B cell (primary cell): ENCODE measurements around the gene KRAS. TPM values are rescaled to one million over a fixed set of nuclear protein-coding genes. Genes with fewer than 3 reads are reported as not detected.

ENCODE experiments used
- ATAC-seq: fragments of 200-7000 bp; cut with Tn5 transposase; one replicate; pipeline ENCODE4 v1.10.0; 2021; ENCODE audit warnings: low read depth, mild to moderate bottlenecking, moderate number of reproducible peaks, moderate library complexity
- CTCF ChIA-PET: fragments of 350-600 bp; sonication (Branson Sonifier 250); formaldehyde crosslinking; loops from one replicate; lab custom pipeline; 2021; ENCODE audit warnings: antibody characterized with exemption, inconsistent platforms; lab: Charles Lee
- POLR2A ChIA-PET: fragments of 350-600 bp; sonication (Branson Sonifier 250); formaldehyde crosslinking; loops from one replicate; lab custom pipeline; 2021; ENCODE audit warnings: antibody characterized with exemption; lab: Charles Lee
- DNase-seq: peaks from one replicate; pipeline ENCODE4 v3.0.0; 2013
- H2AFZ ChIP-seq: 2 replicates; pipeline ENCODE4 v1.6.1; 2012; ENCODE audit warnings: mild to moderate bottlenecking, low read depth, low read length; ENCODE audit not compliant: insufficient read depth, poor library complexity, severe bottlenecking
- H3K27ac ChIP-seq, 2 donors: 1 replicate in 1 of 2; 2 replicates in 1 of 2; pipeline ENCODE4 v1.5.1; 2012 to 2013; ENCODE audit warnings: low read length in 2 of 2, mild to moderate bottlenecking in 2 of 2, moderate library complexity in 1 of 2
- H3K27me3 ChIP-seq, 4 experiments: fragments of 200-600 bp in 1 of 4; sonication (generic) in 1 of 4; replicated peaks in 1 of 4; 1 replicate in 2 of 4; 2 replicates in 2 of 4; pipeline versions ENCODE4 v1.6.1 to v1.7.0; 2013 to 2016; ENCODE audit warnings: low read length in 3 of 4, mild to moderate bottlenecking in 2 of 4, mixed read lengths in 1 of 4, moderate library complexity in 1 of 4; ENCODE audit not compliant: insufficient read depth in 4 of 4, control insufficient read depth in 3 of 4; ENCODE audit errors: control extremely low read depth in 1 of 4
- H3K36me3 ChIP-seq, 2 experiments: replicated peaks in 1 of 2; 1 replicate in 1 of 2; 2 replicates in 1 of 2; pipeline versions ENCODE4 v1.6.1 to v1.7.1; 2013; ENCODE audit warnings: low read length in 1 of 2; ENCODE audit not compliant: insufficient read depth in 2 of 2, control insufficient read depth in 1 of 2; ENCODE audit errors: control extremely low read depth in 1 of 2, extremely low read depth in 1 of 2
- H3K4me1 ChIP-seq, 2 donors: fragments of 200-600 bp in 1 of 2; sonication (generic) in 1 of 2; 1 replicate in 1 of 2; 2 replicates in 1 of 2; pipeline versions ENCODE4 v1.5.1 to v1.6.1; 2013 to 2017; ENCODE audit warnings: low read length in 2 of 2; ENCODE audit not compliant: control insufficient read depth in 2 of 2, insufficient read depth in 2 of 2
- H3K4me2 ChIP-seq: replicated peaks from 2 replicates; pipeline ENCODE3; 2012; ENCODE audit warnings: mild to moderate bottlenecking, low read depth, low read length; ENCODE audit not compliant: poor library complexity, severe bottlenecking
- H3K4me3 ChIP-seq, 5 experiments: fragments of 200-600 bp in 1 of 5; sonication (generic) in 1 of 5; 1 replicate in 3 of 5; 2 replicates in 2 of 5; pipeline versions ENCODE4 v1.5.1 to v1.7.0; 2011 to 2016; ENCODE audit warnings: low read length in 4 of 5, mild to moderate bottlenecking in 4 of 5, low read depth in 2 of 5, control low read depth in 1 of 5, moderate library complexity in 1 of 5; ENCODE audit not compliant: insufficient read depth in 1 of 5; ENCODE audit errors: control extremely low read depth in 1 of 5, extremely low read depth in 1 of 5
- H3K79me2 ChIP-seq: fragments of 200-600 bp; sonication (generic); one replicate; pipeline ENCODE4 v1.6.0; 2016; ENCODE audit warnings: low read length; ENCODE audit not compliant: control insufficient read depth, insufficient read depth
- H3K9ac ChIP-seq: fragments of 200-600 bp; sonication (generic); 2 replicates; pipeline ENCODE4 v1.6.1; 2017; ENCODE audit warnings: mild to moderate bottlenecking, low read length, moderate library complexity
- H3K9me3 ChIP-seq, 3 donors: one replicate each; pipeline versions ENCODE4 v1.6.1 to v1.7.1; 2013; ENCODE audit warnings: low read length in 2 of 3; ENCODE audit not compliant: control insufficient read depth in 2 of 3, insufficient read depth in 1 of 3; ENCODE audit errors: control extremely low read depth in 1 of 3
- H4K20me1 ChIP-seq: 2 replicates; pipeline ENCODE4 v1.6.0; 2012; ENCODE audit warnings: mild to moderate bottlenecking, low read length; ENCODE audit not compliant: insufficient read depth, control insufficient read depth, poor library complexity, severe bottlenecking
- H3K27ac Mint-ChIP-seq: one replicate; pipeline ENCODE4 v1.8.0; 2021; ENCODE audit warnings: mixed read lengths
- H3K27me3 Mint-ChIP-seq: one replicate; pipeline ENCODE4 v1.8.0; 2021; ENCODE audit warnings: mixed read lengths
- H3K4me1 Mint-ChIP-seq: one replicate; pipeline ENCODE4 v1.8.0; 2021; ENCODE audit warnings: mixed read lengths
- H3K4me3 Mint-ChIP-seq: one replicate; pipeline ENCODE4 v1.8.0; 2021; ENCODE audit warnings: mixed read lengths
- H3K9me3 Mint-ChIP-seq: one replicate; pipeline ENCODE4 v1.8.0; 2022; ENCODE audit warnings: mixed read lengths; ENCODE audit not compliant: insufficient read depth
- CTCF ChIP-seq: fragments of 200-600 bp; IDR thresholded peaks from one replicate; pipeline ENCODE4 v1.8.0; 2022; ENCODE audit warnings: antibody characterized with exemption, mild to moderate bottlenecking
- EZH2 ChIP-seq: IDR thresholded peaks from 2 replicates; pipeline ENCODE4 v1.6.1; 2012; ENCODE audit warnings: borderline replicate concordance, low read depth, mild to moderate bottlenecking, moderate library complexity, low read length; ENCODE audit not compliant: insufficient read depth, poor library complexity, severe bottlenecking
- WGBS: methylation state at CpG from one replicate; pipeline ENCODE4 v1.1.5; 2013; ENCODE audit warnings: missing lambda C conversion rate; ENCODE audit not compliant: insufficient coverage; 5-methylcytosine and 5-hydroxymethylcytosine counted together
- intact Hi-C: fragments of 100-400 bp; cut with micrococcal nuclease; formaldehyde crosslinking; loops from one replicate; pipeline ENCODE4 v1.10.0; 2022
- polyA plus RNA-seq: library from polyadenylated mRNA; depleted of rRNA; stranded (reverse); fragments of >200 nt; gene quantifications from 2 replicates; pipeline ENCODE4 v1.2.3, GENCODE V29; 2012
- total RNA-seq, 2 donors: library from RNA; stranded (reverse); fragments of 120-200 nt in 1 of 2; gene quantifications; 1 replicate in 1 of 2; 2 replicates in 1 of 2; pipeline versions ENCODE4 v1.2.3 to v1.2.4, GENCODE V29; 2013 to 2022

The KRAS gene
- total and polyA plus RNA-seq, 2 donors (not counting 1 experiment from before 2014, with no cell fraction given) = 7.2 to 41.8 TPM

- POLR2A ChIA-PET = interaction anchor here (1.3 kb wide), 1 partner anchor 19 kb away, joined by 4 read pairs; the partner anchor contains the start of gene KRAS
- no peaks in the 10 kb centered on the region for H3K36me3 ChIP-seq
- CTCF ChIA-PET = interaction anchor here (1.4 to 2.4 kb wide), 3 partner anchors 28 to 119 kb away, joined by 3 to 8 read pairs (median 6); no protein-coding TSS in a partner anchor
- no peaks in the 10 kb centered on the region for H4K20me1 ChIP-seq
- no peak for TF ChIP-seq CTCF
- TF ChIP-seq EZH2 = no peak
- WGBS = 0% methylated on average over 2 of the region's 2 CpGs
- DNase-seq (peak; percentile 49), ATAC-seq (peak; percentile 97)
- H3K4me1 ChIP-seq = peaks cover 5 to 9% of the 10 kb centered on the region in 2 donors
- no peaks in the 10 kb centered on the region for H3K79me2 ChIP-seq
- no peaks in the 10 kb centered on the region for H3K27me3 Mint-ChIP-seq
- H3K27me3 ChIP-seq = no peaks in the 10 kb centered on the region
- H3K4me1 Mint-ChIP-seq = peaks cover 13% of the 10 kb centered on the region
- H3K27ac Mint-ChIP-seq = peak overlapping the region; percentile 51
- H3K9me3 Mint-ChIP-seq = no peaks in the 10 kb centered on the region
- peak overlapping the region; percentile 4 for H2AFZ ChIP-seq
- intact Hi-C loops = no loop called here
- H3K4me3 Mint-ChIP-seq = no peak overlapping the region
- no peak overlapping the region for H3K4me2 ChIP-seq
- H3K27ac ChIP-seq = no peak overlapping the region
- H3K4me3 ChIP-seq = no peak overlapping the region
- H3K9me3 ChIP-seq = no peaks in the 10 kb centered on the region
- H3K9ac ChIP-seq = no peak overlapping the region
Measured at GRCh38 chr12:25269701-25270100, 19.0 kb upstream of the KRAS start.

DNA sequence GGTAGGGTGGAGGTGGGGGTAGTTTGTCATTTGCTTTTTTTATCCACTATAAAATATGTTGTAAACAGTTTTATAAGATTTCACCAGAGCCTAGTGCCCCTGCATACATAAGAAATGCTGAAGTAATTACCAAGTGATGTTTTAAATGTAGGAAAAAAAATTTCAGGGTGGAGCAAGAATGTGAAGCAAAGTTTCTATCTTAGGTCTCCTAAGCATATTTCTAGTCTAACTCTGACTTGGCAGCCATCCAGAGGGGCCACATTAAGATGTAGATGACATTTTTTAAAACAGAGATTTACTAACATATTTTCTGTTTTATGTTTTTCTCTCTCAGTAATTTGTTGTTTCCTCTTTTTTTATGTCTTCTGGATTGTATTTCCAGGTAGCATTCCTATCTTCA, 15.8 kb upstream of the KRAS start:
- peaks cover 25% of the 10 kb centered on the region for H3K4me1 Mint-ChIP-seq
- H3K4me2 ChIP-seq = no peak overlapping the region
- no peaks in the 10 kb centered on the region for H4K20me1 ChIP-seq
- ATAC-seq = no peak
- no peak overlapping the region for H2AFZ ChIP-seq
- no peaks in the 10 kb centered on the region for H3K27me3 Mint-ChIP-seq
- ChIA-PET CTCF (interaction anchor here (1.0 kb wide), 1 partner anchor 8 kb away, joined by 3 read pairs; no protein-coding TSS in a partner anchor), POLR2A (no interaction called here)
- DNase-seq = no peak
- no peak overlapping the region for H3K27ac Mint-ChIP-seq
- no peaks in the 10 kb centered on the region for H3K79me2 ChIP-seq
- intact Hi-C loops = no loop called here
- H3K27me3 ChIP-seq = no peaks in the 10 kb centered on the region
- no peaks in the 10 kb centered on the region for H3K9me3 Mint-ChIP-seq
- H3K4me3 Mint-ChIP-seq = no peak overlapping the region
- TF ChIP-seq EZH2 = no peak
- TF ChIP-seq CTCF = no peak
- no peak overlapping the region for H3K4me3 ChIP-seq
- H3K9ac ChIP-seq = no peak overlapping the region
- H3K36me3 ChIP-seq = no peaks in the 10 kb centered on the region
- H3K27ac ChIP-seq = no peak overlapping the region
- H3K9me3 ChIP-seq = no peaks in the 10 kb centered on the region
- H3K4me1 ChIP-seq = peaks cover 13 to 22% of the 10 kb centered on the region in 2 donors
